GM12892 (cell line): ENCODE data around the gene ASB11.
A peak's percentile ranks its signal among the peaks of the same experiment; 100 is the strongest.
"Not testable (repeated sequence)": the region's sequence is repeated elsewhere in the genome, so short reads cannot be mapped to it uniquely, and the experiment has no call there.

ENCODE experiments used
- DNase-seq: peaks from one replicate; pipeline ENCODE4 v3.0.0; 2011; ENCODE audit not compliant: insufficient read length
- FAIRE-seq: peaks from 2 replicates; lab custom pipeline; 2011; peaks lifted over from hg19 to GRCh38; lab: Jason Lieb, UNC
- POLR2A ChIP-seq: IDR thresholded peaks from 2 replicates; pipeline ENCODE4 v1.6.1; 2011; ENCODE audit warnings: low read depth, low read length, control low read depth
- POLR2AphosphoS5 ChIP-seq: IDR thresholded peaks from 2 replicates; pipeline ENCODE4 v1.6.1; 2011; ENCODE audit warnings: low read depth, low read length, control low read depth
- TAF1 ChIP-seq: IDR thresholded peaks from 2 replicates; pipeline ENCODE4 v1.6.1; 2011; ENCODE audit warnings: low read depth, mild to moderate bottlenecking, control low read depth, low read length, borderline replicate concordance

ASB11 gene

DNA sequence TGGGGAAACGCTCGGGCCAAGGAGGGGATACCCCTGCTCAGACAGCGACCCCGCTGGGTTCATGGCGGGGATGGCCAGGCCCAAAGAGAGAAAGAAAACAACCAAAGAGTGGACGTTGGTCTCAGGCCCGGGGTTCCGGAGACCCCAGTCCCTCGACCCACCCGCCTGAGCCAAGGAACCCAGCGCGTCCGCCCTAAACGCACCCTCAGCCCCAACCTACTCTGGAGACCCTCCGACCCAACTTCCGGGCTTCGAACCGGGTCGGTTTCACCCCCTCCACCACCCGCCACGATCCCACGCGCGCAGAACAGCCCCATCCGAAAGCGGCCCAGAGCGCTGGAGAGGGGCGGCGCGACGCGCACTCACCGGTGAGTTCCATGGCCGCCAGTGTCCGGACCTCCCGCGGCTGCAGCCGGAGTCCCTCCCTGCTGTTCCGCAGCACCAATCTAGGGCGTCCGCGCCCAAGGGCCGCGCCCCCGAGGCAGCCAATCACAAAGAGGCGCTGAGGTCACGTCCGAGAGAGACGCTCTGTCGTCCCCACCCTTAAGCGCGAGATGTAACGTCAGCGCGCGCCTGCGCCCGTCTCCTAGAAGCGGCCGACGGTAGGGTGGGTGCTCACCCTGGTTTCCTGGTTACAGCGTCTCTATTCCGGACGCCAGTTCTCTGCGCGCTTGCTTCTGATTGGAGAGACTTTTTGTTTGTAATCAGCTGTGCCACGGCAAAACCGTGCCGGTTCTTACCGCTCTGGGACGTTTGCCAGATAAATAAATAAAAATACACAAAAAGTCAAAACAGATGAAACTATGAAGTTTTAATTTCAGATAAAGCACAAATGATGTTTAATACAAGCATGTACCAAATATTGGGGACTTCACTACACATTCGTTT is 19.9 kb upstream of the ASB11 start, which contains the start of gene PIGA:
TSS of gene PIGA (minus strand) at position 389 of the 888 bp plus-strand sequence. CDS start 3,593 bp downstream, outside the sequence.
- TF ChIP-seq POLR2AphosphoS5 (peak; percentile 55; the same call in 1 of the 2 replicates), TAF1 (no peak), POLR2A (peak; percentile 67; the same call in 1 of the 2 replicates)
- FAIRE-seq (peak; percentile 95), DNase-seq (peak; percentile 72)

DNA sequence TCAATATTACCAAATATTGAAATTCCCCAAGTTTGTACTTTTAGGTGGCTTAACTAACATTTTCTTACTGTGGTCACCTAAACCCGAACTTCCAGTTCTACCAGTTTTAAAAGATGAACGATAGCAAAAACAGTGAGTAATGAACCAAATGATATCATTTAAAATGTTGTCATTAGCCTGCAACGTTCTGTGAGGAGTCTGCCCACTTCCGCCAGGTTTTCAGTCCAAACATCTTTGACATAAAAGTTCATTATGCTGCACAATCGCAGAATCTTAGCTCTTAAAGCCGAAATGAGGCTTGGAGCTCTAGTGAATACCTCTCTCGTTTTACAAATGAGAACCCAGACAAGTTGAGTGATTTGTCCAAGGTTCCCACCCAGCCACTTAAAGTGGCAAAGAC is 19.1 kb upstream of the ASB11 start:
- no peak for FAIRE-seq
- DNase-seq = no peak

DNA sequence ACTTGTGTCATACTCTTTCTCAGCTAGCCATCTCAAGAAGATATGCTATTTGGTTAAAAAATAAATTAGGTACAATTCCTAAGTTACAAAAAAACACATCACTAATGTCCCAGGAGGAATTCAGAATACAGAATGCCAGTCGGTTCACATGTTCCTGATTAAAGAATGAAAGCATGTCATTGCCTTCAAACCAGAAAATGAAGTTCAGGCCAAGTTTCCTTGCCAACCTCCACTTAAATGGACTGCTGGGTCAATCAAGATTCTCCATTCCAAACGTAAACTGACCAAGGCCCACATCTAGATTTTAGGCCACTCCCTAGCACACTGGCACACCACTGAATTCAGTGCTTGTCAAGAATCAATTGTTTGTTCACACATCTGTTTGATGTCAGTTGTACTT is 13.4 kb upstream of the ASB11 start:
- DNase-seq (no peak), FAIRE-seq (no peak)
- TF ChIP-seq POLR2AphosphoS5 (no peak), TAF1 (no peak), POLR2A (no peak)

More for the DNA sequence above, 19.1 kb upstream of the ASB11 start:
- no peak for TF ChIP-seq POLR2AphosphoS5

- TF ChIP-seq POLR2A = no peak
- TF ChIP-seq POLR2AphosphoS5 = no peak
- peak; percentile 5 for FAIRE-seq
Observed at GRCh38 chrX:15328131-15328530, 12.7 kb upstream of the ASB11 start.

GRCh38 chrX:15322472-15322871 is 7.0 kb upstream of the ASB11 start:
- no peak for FAIRE-seq
- no peak for DNase-seq
- TF ChIP-seq POLR2A (no peak), TAF1 (no peak), POLR2AphosphoS5 (no peak)

More at GRCh38 chrX:15328131-15328530, 12.7 kb upstream of the ASB11 start:
- DNase-seq = no peak

DNA sequence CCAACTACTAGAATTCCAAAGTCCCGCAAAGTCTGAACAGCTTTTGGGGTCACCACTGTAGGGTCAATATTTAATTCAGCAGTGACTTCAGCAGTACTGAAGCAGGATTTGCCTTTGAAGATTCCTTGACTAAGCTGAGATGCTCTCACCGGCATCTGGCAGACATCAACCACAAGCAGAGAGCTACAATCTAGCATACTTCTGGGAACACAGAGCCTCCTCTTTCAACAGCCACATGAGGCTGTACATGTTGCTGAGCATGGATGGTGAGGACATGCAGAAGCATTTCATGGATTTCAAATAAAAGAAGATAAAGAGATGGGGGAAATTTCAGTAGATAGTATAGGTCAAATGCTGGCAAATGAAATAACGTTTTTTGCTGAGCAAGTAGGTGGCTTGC is 6.6 kb upstream of the ASB11 start:
- TF ChIP-seq TAF1 = no peak
- no peak for TF ChIP-seq POLR2AphosphoS5
- no peak for TF ChIP-seq POLR2A
- FAIRE-seq (no peak), DNase-seq (no peak)

- DNase-seq (no peak), FAIRE-seq (no peak)
- TF ChIP-seq TAF1 (no peak), POLR2A (no peak), POLR2AphosphoS5 (no peak)
Observed at GRCh38 chrX:15321447-15321846, 6.0 kb upstream of the ASB11 start.

DNA sequence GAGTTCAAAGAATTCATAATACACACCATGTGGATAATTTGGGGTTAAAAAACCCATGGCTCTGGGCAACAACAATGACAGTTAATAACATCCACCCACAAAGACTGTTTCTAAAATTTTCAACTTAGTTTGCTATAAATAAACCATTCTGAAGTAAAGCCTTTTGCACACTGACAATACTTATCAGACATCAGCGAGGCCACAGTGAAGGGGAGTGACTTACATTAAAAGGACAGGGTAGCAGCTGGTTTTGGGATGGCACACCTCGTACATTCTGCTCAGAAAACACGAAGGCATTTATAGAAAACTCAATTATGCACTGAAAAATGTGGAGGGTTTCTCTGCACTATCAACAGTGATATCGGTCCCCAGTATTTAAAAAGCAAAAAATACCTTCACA is 4.9 kb upstream of the ASB11 start:
- TF ChIP-seq POLR2A (no peak), POLR2AphosphoS5 (no peak), TAF1 (no peak)
- DNase-seq (no peak), FAIRE-seq (no peak)

DNA sequence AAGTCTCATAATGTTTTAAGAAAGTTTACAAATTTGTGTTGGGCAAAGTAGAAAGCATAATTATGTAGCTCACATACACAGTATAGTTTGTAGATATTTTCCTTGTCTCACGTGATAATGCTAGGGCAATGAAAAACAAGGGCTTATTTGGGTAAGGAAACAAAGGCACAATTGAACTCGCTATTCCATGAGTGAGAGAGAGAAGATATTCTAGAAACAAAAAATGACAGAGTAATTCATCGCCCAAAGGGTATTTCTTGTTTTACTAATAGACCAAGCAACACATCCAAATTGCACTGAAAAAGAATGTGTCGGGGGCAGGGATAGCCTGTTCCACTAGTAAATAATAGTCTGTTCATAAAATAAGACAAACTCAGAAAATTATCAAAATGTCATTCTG is 3.6 kb upstream of the ASB11 start:
- FAIRE-seq (no peak), DNase-seq (no peak)
- TF ChIP-seq TAF1 = no peak
- TF ChIP-seq POLR2A = no peak
- no peak for TF ChIP-seq POLR2AphosphoS5

GRCh38 chrX:15314472-15314871 is 968 bp downstream of the ASB11 start:
- TF ChIP-seq POLR2AphosphoS5 (no peak), TAF1 (no peak), POLR2A (no peak)
- FAIRE-seq (no peak), DNase-seq (no peak)

- TF ChIP-seq TAF1 (no peak), POLR2A (no peak), POLR2AphosphoS5 (no peak)
- FAIRE-seq (no peak), DNase-seq (no peak)
Observed at GRCh38 chrX:15311119-15311518, 4.3 kb downstream of the ASB11 start.

- no peak for TF ChIP-seq TAF1
- no peak for TF ChIP-seq POLR2AphosphoS5
- no peak for TF ChIP-seq POLR2A
- DNase-seq (no peak), FAIRE-seq (no peak)
Observed at GRCh38 chrX:15310117-15310516, 5.3 kb downstream of the ASB11 start.

DNA sequence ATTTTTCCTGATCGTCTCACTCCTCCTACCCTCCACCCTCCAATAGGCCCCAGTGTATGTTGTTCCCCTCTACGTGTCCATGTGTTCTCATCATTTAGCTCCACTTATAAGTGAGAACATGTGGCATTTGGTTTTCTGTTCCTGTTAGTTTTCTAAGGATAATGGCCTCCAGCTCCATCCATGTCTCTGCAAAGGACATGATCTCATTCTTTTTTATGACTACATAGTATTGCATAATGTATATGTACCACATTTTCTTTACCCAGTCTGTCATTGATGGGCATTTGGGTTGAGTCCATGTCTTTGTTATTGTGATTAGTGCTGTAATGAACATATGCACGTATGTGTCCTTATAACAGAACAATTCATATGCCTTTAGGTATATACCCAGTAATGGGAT is 9.5 kb downstream of the ASB11 start:
- not testable (repeated sequence) for FAIRE-seq, DNase-seq
